Ascending aorta (tissue), 2 donors: Measurements from ENCODE around the gene PLXNA3. TPM values are rescaled to one million over a fixed set of nuclear protein-coding genes. Genes with fewer than 3 reads are reported as not detected.

Experiments
- DNase-seq, 2 donors: peaks; one replicate each; pipeline ENCODE4 v3.0.0-alpha.2; 2019; ENCODE audit warnings: low spot score in 2 of 2
- H3K27ac ChIP-seq, 2 donors: fragments of 200-600 bp; sonication (generic); one replicate each; pipeline ENCODE4 v1.5.1; 2016 to 2017; ENCODE audit warnings: mild to moderate bottlenecking in 1 of 2
- H3K27me3 ChIP-seq: fragments of 200-600 bp; sonication (generic); one replicate; pipeline ENCODE4 v1.5.1; 2017
- H3K36me3 ChIP-seq, 2 donors: fragments of 200-600 bp; sonication (generic); one replicate each; pipeline ENCODE4 v1.5.1; 2016
- H3K4me1 ChIP-seq, 2 donors: fragments of 200-600 bp; sonication (generic); one replicate each; pipeline ENCODE4 v1.5.1; 2016 to 2017; ENCODE audit warnings: mild to moderate bottlenecking in 1 of 2
- H3K4me3 ChIP-seq, 2 donors: fragments of 200-600 bp; sonication (generic); one replicate each; pipeline ENCODE4 v1.5.1; 2016 to 2017; ENCODE audit warnings: mild to moderate bottlenecking in 1 of 2
- H3K9me3 ChIP-seq, 2 donors: fragments of 200-600 bp; sonication (generic); one replicate each; pipeline ENCODE4 v1.5.1; 2016
- intact Hi-C: fragments of 100-400 bp; cut with DNase I; formaldehyde crosslinking; loops from one replicate; pipeline ENCODE4 v1.15.1; 2023
- total RNA-seq: library from RNA; depleted of rRNA; stranded (reverse); fragments of >200 nt; gene quantifications from one replicate; pipeline ENCODE4 v1.1.0, GENCODE V29; 2016
- TF ChIP-seq, protein P1 (sequence below), 3 experiments: fragments of 200-600 bp in 2 of 3; fragments of 450-650 bp in 1 of 3; sonication (generic) in 2 of 3; IDR thresholded peaks; one replicate each; pipeline ENCODE4 v1.5.1; 2016 to 2019; ENCODE audit warnings: antibody characterized with exemption in 3 of 3, mild to moderate bottlenecking in 1 of 3, moderate library complexity in 1 of 3

PLXNA3 gene
- total RNA-seq, 1 donor from 2014 or later = 10.0 TPM

DNA sequence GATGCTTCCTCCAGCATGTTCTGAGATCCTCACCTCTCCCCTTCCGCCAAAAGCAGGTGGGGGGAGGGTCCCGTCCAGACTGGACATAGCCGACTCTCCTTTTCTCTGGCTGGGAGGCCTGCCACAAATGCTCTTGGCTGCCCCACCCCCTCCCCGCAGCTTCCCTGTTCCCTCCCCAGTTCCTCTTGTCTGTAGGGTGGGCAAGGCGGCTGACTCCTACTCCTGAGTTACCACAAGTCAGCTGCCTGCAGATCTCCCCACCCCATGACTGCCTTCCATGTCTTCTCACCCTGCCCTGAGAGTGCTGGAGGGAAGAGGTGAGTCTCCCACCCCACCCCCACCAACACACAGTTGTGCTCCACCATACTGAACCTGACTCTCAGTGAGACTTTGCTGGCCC is 26.7 kb upstream of the PLXNA3 start:
- intact Hi-C loops = no loop called here
- Histone ChIP-seq H3K4me1 (peaks cover 4 to 8% of the 10 kb centered on the region in 2 donors), H3K9me3 (no peaks in the 10 kb centered on the region), H3K4me3 (no peak overlapping the region), H3K27me3 (no peaks in the 10 kb centered on the region), H3K27ac (no peak overlapping the region), H3K36me3 (peaks cover 11 to 12% of the 10 kb centered on the region in 2 donors)
- TF ChIP-seq, protein P1, sequence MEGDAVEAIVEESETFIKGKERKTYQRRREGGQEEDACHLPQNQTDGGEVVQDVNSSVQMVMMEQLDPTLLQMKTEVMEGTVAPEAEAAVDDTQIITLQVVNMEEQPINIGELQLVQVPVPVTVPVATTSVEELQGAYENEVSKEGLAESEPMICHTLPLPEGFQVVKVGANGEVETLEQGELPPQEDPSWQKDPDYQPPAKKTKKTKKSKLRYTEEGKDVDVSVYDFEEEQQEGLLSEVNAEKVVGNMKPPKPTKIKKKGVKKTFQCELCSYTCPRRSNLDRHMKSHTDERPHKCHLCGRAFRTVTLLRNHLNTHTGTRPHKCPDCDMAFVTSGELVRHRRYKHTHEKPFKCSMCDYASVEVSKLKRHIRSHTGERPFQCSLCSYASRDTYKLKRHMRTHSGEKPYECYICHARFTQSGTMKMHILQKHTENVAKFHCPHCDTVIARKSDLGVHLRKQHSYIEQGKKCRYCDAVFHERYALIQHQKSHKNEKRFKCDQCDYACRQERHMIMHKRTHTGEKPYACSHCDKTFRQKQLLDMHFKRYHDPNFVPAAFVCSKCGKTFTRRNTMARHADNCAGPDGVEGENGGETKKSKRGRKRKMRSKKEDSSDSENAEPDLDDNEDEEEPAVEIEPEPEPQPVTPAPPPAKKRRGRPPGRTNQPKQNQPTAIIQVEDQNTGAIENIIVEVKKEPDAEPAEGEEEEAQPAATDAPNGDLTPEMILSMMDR (IDR thresholded peaks at IDR 0.05) = no peak
- DNase-seq = peak in 1 of 2 donors; percentile 28

DNA sequence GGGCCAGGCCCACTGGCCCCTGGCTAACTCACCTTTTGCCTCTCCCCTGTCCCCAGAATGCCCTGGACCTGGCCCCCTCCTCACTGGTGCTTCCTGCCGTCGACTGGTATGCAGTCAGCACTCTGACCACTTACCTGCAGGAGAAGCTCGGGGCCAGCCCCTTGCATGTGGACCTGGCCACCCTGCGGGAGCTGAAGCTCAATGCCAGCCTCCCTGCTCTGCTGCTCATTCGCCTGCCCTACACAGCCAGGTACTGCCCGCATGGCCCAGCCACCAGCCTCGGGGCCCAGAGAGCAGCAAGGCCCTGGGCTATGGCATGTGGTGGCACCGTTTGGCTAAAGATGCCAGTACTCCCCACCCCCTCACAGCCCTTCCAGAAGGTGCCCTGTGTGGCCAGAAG is 25.9 kb upstream of the PLXNA3 start:
- intact Hi-C loops = no loop called here
- H3K27ac ChIP-seq = no peak overlapping the region

DNA sequence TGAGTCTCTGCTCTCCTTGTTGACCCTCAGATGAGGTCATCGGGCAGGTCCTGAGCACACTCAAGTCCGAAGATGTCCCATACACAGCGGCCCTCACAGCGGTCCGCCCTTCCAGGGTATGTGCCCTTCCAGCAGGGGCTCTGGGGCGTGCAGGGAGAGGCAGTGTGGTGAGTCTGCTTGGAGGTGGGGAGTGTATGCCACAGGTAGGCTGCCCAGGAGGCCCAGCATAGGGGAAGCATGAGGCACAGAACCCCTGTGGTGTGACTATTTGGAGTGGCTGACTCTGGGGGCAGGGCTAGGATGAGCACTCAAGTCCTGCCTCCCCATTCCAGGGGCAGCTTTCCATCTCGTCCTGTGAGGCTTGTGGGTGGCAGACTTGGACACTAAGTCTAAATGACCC is 24.5 kb upstream of the PLXNA3 start:
- H3K36me3 ChIP-seq = peaks cover 11 to 12% of the 10 kb centered on the region in 2 donors
- no peak overlapping the region for H3K4me3 ChIP-seq
- DNase-seq = no peak
- peaks cover 3 to 9% of the 10 kb centered on the region in 2 donors for H3K4me1 ChIP-seq
- H3K27me3 ChIP-seq = no peaks in the 10 kb centered on the region
- TF ChIP-seq, protein P1 (IDR thresholded peaks at IDR 0.05) = no peak
- H3K27ac ChIP-seq = no peak overlapping the region
- intact Hi-C loops = no loop called here
- no peaks in the 10 kb centered on the region for H3K9me3 ChIP-seq

More for the DNA sequence above, 25.9 kb upstream of the PLXNA3 start:
- Histone ChIP-seq H3K27me3 (no peaks in the 10 kb centered on the region), H3K9me3 (no peaks in the 10 kb centered on the region), H3K4me1 (peaks cover 5 to 8% of the 10 kb centered on the region in 2 donors), H3K4me3 (no peak overlapping the region), H3K36me3 (peaks cover 11 to 12% of the 10 kb centered on the region in 2 donors)
- DNase-seq = no peak
- TF ChIP-seq, protein P1 (IDR thresholded peaks at IDR 0.05) = no peak

DNA sequence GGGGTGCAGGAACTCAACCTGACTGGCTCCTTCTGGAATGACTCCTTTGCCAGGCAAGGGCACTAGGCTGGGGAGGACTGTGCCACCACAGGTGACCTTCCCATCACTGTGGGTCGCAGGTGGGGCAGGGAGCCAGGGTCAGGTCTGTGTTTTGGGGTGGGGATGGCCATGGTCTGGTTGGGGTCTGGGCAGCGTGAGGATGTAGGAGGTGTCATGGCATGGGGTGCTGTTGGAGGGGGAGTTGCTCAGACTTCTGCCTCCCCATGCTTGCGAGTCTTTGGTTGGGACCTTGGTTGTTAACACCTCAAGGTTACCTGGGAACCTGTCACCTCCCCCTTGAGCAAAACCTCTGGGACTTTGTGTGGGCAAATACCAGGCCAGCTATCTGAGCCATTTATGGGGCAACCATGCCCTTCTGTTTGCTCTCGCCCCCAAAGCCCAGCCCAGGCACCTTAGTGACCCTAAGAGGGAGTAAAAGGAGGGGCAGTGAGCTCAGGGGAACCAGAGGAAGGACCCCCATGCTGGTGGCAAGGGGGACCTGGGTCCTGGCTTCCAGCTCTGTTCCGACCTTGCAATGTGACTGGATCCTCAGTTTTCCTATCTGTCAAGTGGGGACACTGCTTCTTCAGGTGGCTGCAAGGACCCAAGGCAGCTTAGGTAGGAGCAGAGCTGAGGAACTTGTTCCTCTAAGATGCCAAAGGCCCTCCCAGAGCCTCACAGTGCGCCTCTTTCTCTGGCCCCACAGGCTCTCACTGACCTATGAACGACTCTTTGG is 23.5 kb upstream of the PLXNA3 start:
- Histone ChIP-seq H3K4me3 (no peak overlapping the region), H3K9me3 (no peaks in the 10 kb centered on the region), H3K27me3 (no peaks in the 10 kb centered on the region), H3K4me1 (peaks cover 3 to 12% of the 10 kb centered on the region in 2 donors), H3K27ac (no peak overlapping the region), H3K36me3 (peaks cover 13 to 15% of the 10 kb centered on the region in 2 donors)
- TF ChIP-seq, protein P1 (IDR thresholded peaks at IDR 0.05) = no peak
- intact Hi-C loops = no loop called here
- DNase-seq = no peak

DNA sequence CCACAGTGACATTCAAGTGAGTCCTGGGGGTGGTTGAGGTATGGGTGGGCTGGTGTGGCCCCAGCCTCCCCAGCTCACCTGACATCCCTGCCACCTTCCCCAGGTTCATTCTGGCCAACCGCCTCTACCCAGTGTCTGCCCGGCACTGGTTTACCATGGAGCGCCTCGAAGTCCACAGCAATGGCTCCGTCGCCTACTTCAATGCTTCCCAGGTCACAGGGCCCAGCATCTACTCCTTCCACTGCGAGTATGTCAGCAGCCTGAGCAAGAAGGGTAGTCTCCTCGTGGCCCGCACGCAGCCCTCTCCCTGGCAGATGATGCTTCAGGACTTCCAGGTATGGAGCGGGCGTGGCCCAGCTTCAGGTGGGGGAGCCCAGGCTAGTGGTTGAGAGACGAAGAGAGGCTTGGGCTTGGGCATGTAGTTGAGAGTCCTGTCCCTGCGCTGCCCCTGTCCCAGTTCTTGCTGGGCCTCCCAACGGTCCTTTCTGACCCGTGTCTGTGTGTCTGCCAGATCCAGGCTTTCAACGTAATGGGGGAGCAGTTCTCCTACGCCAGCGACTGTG is 22.8 kb upstream of the PLXNA3 start:
- peaks cover 16 to 20% of the 10 kb centered on the region in 2 donors for H3K36me3 ChIP-seq

More for the DNA sequence above, 22.8 kb upstream of the PLXNA3 start:
- H3K27ac ChIP-seq = no peak overlapping the region
- no peak overlapping the region for H3K4me3 ChIP-seq
- DNase-seq = no peak
- H3K27me3 ChIP-seq = no peaks in the 10 kb centered on the region
- H3K4me1 ChIP-seq = peaks cover 3 to 8% of the 10 kb centered on the region in 2 donors
- TF ChIP-seq, protein P1 (IDR thresholded peaks at IDR 0.05) = no peak
- H3K9me3 ChIP-seq = no peaks in the 10 kb centered on the region
- intact Hi-C loops = no loop called here
